Measurements from ENCODE around the gene RYK.

The RYK gene

GRCh38 chr3:134155446-134155845 lies 95.2 kb downstream of the RYK start:
- no peak for DNase-seq (ENCODE audit: low read depth in 2 of 2)
- TF ChIP-seq CTCF (IDR thresholded peaks at IDR 0.05; ENCODE audit: low read depth, low read length) = no peak
- H3K4me3 ChIP-seq (replicated peaks in 1 of 2; ENCODE audit: low read depth in 2 of 2, low read length in 2 of 2) = no peak overlapping the region

GRCh38 chr3:134153761-134154160 lies 96.9 kb downstream of the RYK start:
- no peak for DNase-seq (ENCODE audit: low read depth in 2 of 2)
- TF ChIP-seq CTCF (IDR thresholded peaks at IDR 0.05; ENCODE audit: low read depth, low read length) = no peak

GRCh38 chr3:134150476-134150875 lies 100.2 kb downstream of the RYK start:
- H3K4me3 ChIP-seq (replicated peaks in 1 of 2; ENCODE audit: low read depth in 2 of 2, low read length in 2 of 2) = no peak overlapping the region
- no peak for DNase-seq (ENCODE audit: low read depth in 2 of 2)

More at GRCh38 chr3:134153761-134154160, 96.9 kb downstream of the RYK start:
- H3K4me3 ChIP-seq (replicated peaks in 1 of 2; ENCODE audit: low read depth in 2 of 2, low read length in 2 of 2) = no peak overlapping the region

GRCh38 chr3:134149286-134149685 lies 101.4 kb downstream of the RYK start:
- H3K4me3 ChIP-seq (replicated peaks in 1 of 2; ENCODE audit: low read depth in 2 of 2, low read length in 2 of 2) = no peak overlapping the region
- DNase-seq (ENCODE audit: low read depth in 2 of 2) = no peak
- no peak for TF ChIP-seq CTCF (IDR thresholded peaks at IDR 0.05; ENCODE audit: low read depth, low read length)

More at GRCh38 chr3:134150476-134150875, 100.2 kb downstream of the RYK start:
- TF ChIP-seq CTCF (IDR thresholded peaks at IDR 0.05; ENCODE audit: low read depth, low read length) = no peak

- H3K4me3 ChIP-seq (replicated peaks in 1 of 2; ENCODE audit: low read depth in 2 of 2, low read length in 2 of 2) = no peak overlapping the region
- no peak for DNase-seq (ENCODE audit: low read depth in 2 of 2)
- TF ChIP-seq CTCF (IDR thresholded peaks at IDR 0.05; ENCODE audit: low read depth, low read length) = no peak
These were observed 102.1 kb downstream of the RYK start for GRCh38 chr3:134148534-134148933.

GRCh38 chr3:134147411-134147810 lies 103.2 kb downstream of the RYK start:
- TF ChIP-seq CTCF (IDR thresholded peaks at IDR 0.05; ENCODE audit: low read depth, low read length) = no peak
- no peak for DNase-seq (ENCODE audit: low read depth in 2 of 2)
- no peak overlapping the region for H3K4me3 ChIP-seq (replicated peaks in 1 of 2; ENCODE audit: low read depth in 2 of 2, low read length in 2 of 2)

- no peak for DNase-seq (ENCODE audit: low read depth in 2 of 2)
- no peak overlapping the region for H3K4me3 ChIP-seq (replicated peaks in 1 of 2; ENCODE audit: low read depth in 2 of 2, low read length in 2 of 2)
- no peak for TF ChIP-seq CTCF (IDR thresholded peaks at IDR 0.05; ENCODE audit: low read depth, low read length)
These were observed 104.0 kb downstream of the RYK start for GRCh38 chr3:134146666-134147065.
